Immature natural killer cell (primary cell): Measurements from ENCODE around the gene DDIT4. TPM values are rescaled to one million over a fixed set of nuclear protein-coding genes. Genes with fewer than 3 reads are reported as not detected.

ENCODE experiments used
- DNase-seq, 3 donors: peaks; one replicate each; pipeline ENCODE4 v3.0.0; 2022; ENCODE audit warnings: mixed read lengths in 1 of 3
- H3K27ac Mint-ChIP-seq, 6 donors: one replicate each; pipeline ENCODE4 v1.8.0; 2020; ENCODE audit warnings: mixed read lengths in 6 of 6, mild to moderate bottlenecking in 5 of 6, inconsistent platforms in 4 of 6, moderate library complexity in 3 of 6
- H3K27me3 Mint-ChIP-seq, 3 donors: one replicate each; pipeline ENCODE4 v1.8.0; 2020 to 2021; ENCODE audit warnings: low read depth in 3 of 3, mild to moderate bottlenecking in 3 of 3, mixed read lengths in 3 of 3, moderate library complexity in 3 of 3, inconsistent platforms in 1 of 3
- H3K36me3 Mint-ChIP-seq, 3 donors: one replicate each; pipeline ENCODE4 v1.8.0; 2020; ENCODE audit warnings: mixed read lengths in 3 of 3, inconsistent platforms in 2 of 3, mild to moderate bottlenecking in 2 of 3
- H3K4me1 Mint-ChIP-seq, 2 donors: one replicate each; pipeline ENCODE4 v1.8.0; 2020; ENCODE audit warnings: inconsistent platforms in 2 of 2, mild to moderate bottlenecking in 2 of 2, mixed read lengths in 2 of 2, moderate library complexity in 1 of 2
- H3K4me3 Mint-ChIP-seq, 5 donors: one replicate each; pipeline ENCODE4 v1.8.0; 2020; ENCODE audit warnings: mild to moderate bottlenecking in 5 of 5, mixed read lengths in 5 of 5, inconsistent platforms in 3 of 5, moderate library complexity in 3 of 5
- H3K9me3 Mint-ChIP-seq, 6 donors: one replicate each; pipeline ENCODE4 v1.8.0; 2020; ENCODE audit warnings: mild to moderate bottlenecking in 6 of 6, mixed read lengths in 6 of 6, inconsistent platforms in 4 of 6, moderate library complexity in 3 of 6
- polyA plus RNA-seq, 3 donors: library from polyadenylated mRNA; unstranded; fragments of 300-500 nt; fragmentation: Illumina TruSeq; gene quantifications; one replicate each; pipeline ENCODE4 v1.2.3, GENCODE V29; 2021

Gene DDIT4
- polyA plus RNA-seq, 3 donors from 2014 or later: 437 to 876 (median 450) TPM

DNA sequence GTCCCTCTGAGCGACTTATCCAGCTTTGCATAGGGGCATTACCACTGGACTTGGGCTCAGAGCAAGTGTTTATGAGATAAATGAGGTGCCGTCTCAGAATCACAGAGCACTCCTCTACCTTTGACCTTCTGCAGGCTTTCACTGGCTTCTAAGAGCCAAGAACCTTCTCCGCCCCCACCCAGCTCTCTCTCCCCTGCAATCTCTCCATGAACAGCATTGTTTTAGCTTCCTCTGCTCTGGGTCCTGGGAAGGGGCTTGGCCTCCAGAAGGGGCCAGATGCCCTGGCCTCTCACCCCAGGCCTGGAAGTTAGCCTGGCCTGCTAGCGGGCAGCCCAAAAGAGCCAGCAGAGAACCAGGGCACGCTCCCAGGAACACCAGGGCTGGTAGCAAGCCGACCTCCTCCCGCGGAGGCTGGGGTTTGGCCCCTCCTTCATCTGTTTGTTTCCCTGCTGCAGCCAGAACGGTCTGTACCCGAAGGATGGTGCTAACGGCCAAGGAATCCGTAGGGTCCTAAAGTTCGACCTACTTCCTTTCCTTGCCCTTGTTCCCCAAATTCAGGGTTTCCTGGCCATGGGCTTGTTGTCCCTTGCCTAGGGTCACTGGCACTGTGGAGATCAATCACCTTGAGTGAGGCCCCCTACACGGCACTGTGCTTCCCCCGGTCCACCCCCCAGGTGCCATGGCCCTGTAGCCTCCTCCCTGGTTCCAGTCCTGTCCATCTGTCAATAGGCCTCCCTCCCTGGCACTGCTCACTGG lies 18.7 kb upstream of the DDIT4 start:
- Mint-ChIP-seq H3K4me3 (peak overlapping the region; percentile 79 to 92 (median 87)), H3K9me3 (no peaks in the 10 kb centered on the region), H3K4me1 (peaks cover 83 to 85% of the 10 kb centered on the region in 2 donors), H3K27ac (peak overlapping the region; percentile 86 to 99 (median 96)), H3K36me3 (no peaks in the 10 kb centered on the region), H3K27me3 (peaks cover 2 to 4% (median 4%) of the 10 kb centered on the region in 3 donors)
- peak; percentile 62 to 64 (median 62) for DNase-seq

DNA sequence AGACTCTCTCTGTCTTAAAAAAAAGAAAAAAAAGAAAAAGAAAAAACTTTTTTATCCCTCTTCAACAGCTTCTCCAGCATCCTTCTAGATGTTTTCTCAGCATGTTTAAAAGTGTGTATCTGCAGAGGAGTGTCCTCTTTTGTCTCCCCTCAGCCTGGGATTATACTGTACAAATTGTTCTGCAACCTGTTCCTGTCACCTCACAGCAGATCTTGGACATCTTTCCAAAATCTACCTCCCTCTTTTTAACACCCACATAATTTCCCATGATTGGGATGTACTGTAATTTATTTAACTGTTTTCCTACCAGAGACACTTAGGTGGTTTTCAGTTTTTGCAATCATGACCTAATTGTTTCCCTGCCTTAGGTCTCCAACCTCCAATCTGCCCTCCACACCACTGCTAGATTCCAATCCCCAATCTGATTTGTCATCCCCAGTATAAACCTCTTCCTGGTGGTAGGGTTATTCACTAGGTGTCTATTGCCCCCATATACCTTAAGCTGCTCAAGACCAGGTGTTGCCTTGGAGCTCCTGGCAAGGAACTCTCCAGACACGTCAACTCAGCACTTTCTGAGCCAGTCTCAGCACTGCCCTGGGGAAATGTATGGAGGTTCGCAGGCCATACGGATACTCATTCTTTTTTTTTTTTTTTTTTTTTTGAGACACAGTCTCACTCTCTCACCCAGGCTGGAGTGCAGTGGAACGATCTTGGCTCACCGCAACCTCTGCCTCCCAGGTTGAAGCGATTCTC lies 17.6 kb upstream of the DDIT4 start:
- H3K9me3 Mint-ChIP-seq: no peaks in the 10 kb centered on the region
- H3K4me1 Mint-ChIP-seq: peaks cover 80 to 86% of the 10 kb centered on the region in 2 donors
- H3K4me3 Mint-ChIP-seq: peak overlapping the region in 4 of 5 donors; percentile 5 to 67 (median 34)
- DNase-seq: no peak
- H3K27me3 Mint-ChIP-seq: peaks cover 6 to 13% (median 12%) of the 10 kb centered on the region in 3 donors
- no peaks in the 10 kb centered on the region for H3K36me3 Mint-ChIP-seq
- H3K27ac Mint-ChIP-seq: peak overlapping the region; percentile 81 to 96 (median 88)

DNA sequence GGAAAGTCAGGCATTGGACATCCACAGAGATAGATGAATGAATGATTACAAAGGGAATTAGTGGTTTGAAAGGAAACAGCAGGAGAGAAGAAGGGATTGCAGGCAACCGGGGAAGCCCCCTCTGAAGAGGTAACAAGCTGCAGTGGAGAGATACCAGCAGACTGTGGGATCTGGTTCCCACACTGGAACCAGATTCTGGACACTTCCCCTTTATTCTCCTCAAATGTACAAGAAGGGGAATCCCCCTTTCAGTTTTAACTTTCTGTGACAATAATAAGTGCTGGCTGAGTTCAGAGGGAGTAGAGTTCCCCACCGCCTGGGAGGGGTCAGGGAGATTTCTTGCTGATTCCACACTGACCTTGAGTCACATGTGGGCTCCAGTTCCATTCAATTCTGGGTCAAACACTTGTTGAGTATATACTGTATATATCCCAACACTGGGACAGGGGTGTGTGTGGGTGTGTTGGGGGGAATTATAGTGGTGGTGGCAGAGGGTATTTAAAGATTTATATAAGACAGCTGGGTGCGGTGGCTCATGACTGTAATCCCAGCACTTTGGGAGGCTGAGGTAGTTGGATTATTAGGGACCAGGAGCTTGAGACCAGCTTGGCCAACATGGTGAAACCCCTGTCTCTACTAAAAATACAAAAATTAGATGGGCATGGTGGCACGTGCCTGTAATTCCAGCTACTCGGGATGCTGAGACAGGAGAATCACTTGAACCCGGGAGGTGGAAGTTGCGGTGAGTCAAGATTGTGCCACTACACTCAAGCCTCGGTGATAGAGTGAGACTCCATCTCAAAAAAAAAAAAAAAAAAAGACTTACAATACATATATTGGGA lies 16.5 kb upstream of the DDIT4 start:
- DNase-seq: no peak
- H3K27me3 Mint-ChIP-seq: peaks cover 13 to 17% (median 14%) of the 10 kb centered on the region in 3 donors
- no peaks in the 10 kb centered on the region for H3K36me3 Mint-ChIP-seq
- no peaks in the 10 kb centered on the region for H3K9me3 Mint-ChIP-seq
- H3K4me1 Mint-ChIP-seq: peaks cover 80 to 85% of the 10 kb centered on the region in 2 donors
- H3K27ac Mint-ChIP-seq: peak overlapping the region; percentile 69 to 89 (median 85)
- peak overlapping the region in 3 of 5 donors; percentile 1 to 28 (median 21) for H3K4me3 Mint-ChIP-seq

DNA sequence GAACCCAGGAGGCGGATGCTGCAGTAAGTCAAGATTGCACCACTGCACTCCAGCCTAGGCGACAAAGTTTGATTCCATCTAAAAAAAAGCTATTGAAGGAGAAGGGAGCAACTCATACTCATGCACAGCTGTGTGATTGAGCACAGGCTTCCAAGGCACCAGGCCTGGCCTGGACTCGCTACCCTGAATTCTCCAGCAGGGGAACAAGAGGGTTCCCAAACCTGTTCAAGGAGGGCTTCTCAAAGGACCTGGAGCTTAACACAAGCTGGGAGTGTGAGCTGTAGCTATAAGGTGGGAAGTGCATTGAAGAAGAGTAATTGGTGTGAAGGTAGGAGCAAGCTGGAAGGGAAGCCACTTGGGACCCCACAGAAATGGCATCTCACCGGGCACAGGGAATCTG lies 15.1 kb upstream of the DDIT4 start:
- Mint-ChIP-seq H3K27ac (peak overlapping the region; percentile 89 to 97 (median 93)), H3K27me3 (peaks cover 13 to 17% (median 14%) of the 10 kb centered on the region in 3 donors)

DNA sequence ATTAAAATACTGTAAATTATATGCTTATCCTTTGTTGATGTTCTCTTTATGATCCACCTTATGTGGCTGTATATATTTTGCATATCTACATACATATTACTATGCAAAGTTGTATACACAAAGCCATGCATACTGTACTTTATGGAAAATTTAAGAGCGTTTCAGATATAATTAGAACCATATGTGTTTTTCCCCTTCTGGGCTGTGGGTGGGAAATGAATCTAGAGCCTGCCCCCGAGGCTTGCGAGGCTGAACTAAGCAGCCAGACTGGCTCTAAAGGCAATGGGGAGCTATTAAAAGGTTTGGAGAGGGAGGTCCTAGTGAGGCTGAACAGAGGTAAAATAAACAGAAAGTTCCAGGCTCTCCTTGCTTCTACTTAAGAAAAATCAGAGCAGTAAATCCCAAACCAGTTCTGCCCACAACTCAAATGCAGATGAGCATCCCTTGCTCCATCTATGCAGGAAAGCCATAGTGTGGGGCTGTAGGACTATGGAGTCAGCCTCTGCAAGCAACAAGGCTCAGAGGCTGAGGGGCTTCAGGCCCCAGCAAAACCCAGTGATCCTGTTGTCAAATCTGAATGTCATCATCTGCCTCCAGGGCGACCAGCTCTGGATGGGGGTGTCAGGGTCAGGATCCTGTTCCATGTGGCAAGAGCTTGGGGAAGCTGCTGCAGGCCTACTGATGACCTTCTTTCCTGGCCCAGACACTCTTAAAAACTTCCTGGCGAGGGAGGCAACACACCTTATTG lies 14.1 kb upstream of the DDIT4 start:
- Mint-ChIP-seq H3K36me3 (no peaks in the 10 kb centered on the region), H3K4me3 (peak overlapping the region; percentile 77 to 86 (median 83)), H3K4me1 (peaks cover 65 to 71% of the 10 kb centered on the region in 2 donors), H3K27ac (peak overlapping the region; percentile 96 to 99 (median 97)), H3K9me3 (no peaks in the 10 kb centered on the region), H3K27me3 (peaks cover 13 to 17% (median 17%) of the 10 kb centered on the region in 3 donors)
- peak in 1 of 3 donors; percentile 13 for DNase-seq

More for the DNA sequence above, 15.1 kb upstream of the DDIT4 start:
- Mint-ChIP-seq H3K36me3 (no peaks in the 10 kb centered on the region), H3K4me1 (peaks cover 70 to 73% of the 10 kb centered on the region in 2 donors), H3K4me3 (peak overlapping the region in 4 of 5 donors; percentile 18 to 71 (median 46)), H3K9me3 (no peaks in the 10 kb centered on the region)
- DNase-seq: no peak

DNA sequence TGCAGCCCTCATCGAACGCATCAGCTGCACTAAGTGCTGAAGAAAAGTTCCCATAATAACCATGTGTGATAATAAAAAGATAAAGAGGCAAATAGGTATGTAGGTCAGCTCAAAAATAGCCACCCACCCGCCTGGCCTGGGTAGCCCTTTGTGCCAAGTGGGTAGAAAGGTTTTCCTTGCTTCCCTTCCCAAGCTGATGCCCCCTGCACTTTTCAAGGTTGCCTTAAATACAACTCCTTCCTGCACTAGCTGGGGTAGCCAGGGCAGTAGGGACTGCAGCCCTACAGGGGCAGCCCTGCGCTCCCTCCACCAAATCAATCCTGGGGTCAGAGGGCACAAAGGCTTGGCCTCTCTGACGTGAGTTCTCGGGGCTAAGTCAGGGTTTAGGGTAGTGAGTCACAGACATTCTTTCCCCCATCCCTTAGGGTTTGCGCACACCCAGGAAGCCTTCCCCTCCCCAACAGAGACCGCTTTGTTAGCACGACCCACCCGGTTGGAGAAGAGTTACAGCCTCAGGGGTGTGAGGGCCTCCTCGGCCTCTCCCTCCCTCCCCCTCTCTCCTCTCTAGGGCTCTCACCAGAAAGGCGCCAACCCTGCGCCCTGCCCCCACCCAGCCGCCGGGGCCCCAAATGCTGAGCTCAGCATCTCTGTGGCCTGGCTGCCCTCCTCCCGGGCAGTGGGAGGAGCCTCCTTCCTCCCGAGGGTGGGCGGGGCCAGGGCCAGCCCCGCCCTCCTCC lies 13.3 kb upstream of the DDIT4 start:
- peaks cover 12 to 17% (median 17%) of the 10 kb centered on the region in 3 donors for H3K27me3 Mint-ChIP-seq
- peaks cover 58 to 64% of the 10 kb centered on the region in 2 donors for H3K4me1 Mint-ChIP-seq
- DNase-seq: peak; percentile 94 to 95 (median 95)
- peak overlapping the region; percentile 77 to 86 (median 83) for H3K4me3 Mint-ChIP-seq
- no peaks in the 10 kb centered on the region for H3K9me3 Mint-ChIP-seq
- H3K36me3 Mint-ChIP-seq: no peaks in the 10 kb centered on the region
- H3K27ac Mint-ChIP-seq: peak overlapping the region; percentile 96 to 99 (median 97)

DNA sequence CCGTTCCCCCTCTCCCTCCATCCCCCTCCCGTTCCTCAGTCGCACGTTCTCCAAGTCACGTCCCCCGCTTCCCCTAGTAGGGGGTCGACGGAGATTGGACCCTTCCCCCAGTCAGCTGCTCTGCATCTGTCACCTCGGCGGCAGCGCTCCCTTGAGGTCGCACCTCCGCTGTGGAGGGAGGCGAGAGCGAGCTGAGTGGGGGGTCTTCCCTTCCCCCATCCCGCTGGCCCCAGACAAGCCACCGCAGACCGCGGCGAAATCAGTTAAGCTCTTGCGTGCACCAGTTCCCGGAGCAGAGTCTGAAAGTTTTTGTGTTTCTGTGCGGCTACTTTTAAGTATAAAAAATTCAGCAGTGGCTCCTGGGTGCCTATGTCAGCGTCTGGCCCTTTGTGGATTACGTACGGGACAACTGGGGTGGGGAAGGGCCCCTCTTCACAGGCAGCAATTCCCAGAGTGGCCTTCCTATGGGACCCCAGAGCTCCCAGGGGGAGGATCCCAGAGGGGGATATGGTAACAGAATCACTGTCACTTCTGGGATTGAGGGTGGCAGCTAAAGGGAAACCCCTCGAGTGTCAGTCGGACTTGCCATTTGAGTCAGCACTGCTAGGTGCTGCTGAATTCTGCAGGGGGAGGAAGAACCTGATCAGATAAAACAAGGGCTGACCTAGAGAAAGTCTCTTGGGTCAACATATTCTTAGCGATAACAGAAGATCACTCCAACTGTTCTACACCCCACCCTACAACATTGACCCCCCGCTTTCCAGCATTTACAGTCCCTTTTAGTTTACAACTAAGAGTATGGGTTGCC lies 12.5 kb upstream of the DDIT4 start:
- Mint-ChIP-seq H3K27ac (peak overlapping the region; percentile 96 to 99 (median 97)), H3K4me1 (peaks cover 50 to 56% of the 10 kb centered on the region in 2 donors), H3K4me3 (peak overlapping the region; percentile 77 to 86 (median 83)), H3K9me3 (no peaks in the 10 kb centered on the region), H3K27me3 (peaks cover 12 to 17% (median 17%) of the 10 kb centered on the region in 3 donors), H3K36me3 (no peaks in the 10 kb centered on the region)
- DNase-seq: peak; percentile 88 to 90 (median 90)

DNA sequence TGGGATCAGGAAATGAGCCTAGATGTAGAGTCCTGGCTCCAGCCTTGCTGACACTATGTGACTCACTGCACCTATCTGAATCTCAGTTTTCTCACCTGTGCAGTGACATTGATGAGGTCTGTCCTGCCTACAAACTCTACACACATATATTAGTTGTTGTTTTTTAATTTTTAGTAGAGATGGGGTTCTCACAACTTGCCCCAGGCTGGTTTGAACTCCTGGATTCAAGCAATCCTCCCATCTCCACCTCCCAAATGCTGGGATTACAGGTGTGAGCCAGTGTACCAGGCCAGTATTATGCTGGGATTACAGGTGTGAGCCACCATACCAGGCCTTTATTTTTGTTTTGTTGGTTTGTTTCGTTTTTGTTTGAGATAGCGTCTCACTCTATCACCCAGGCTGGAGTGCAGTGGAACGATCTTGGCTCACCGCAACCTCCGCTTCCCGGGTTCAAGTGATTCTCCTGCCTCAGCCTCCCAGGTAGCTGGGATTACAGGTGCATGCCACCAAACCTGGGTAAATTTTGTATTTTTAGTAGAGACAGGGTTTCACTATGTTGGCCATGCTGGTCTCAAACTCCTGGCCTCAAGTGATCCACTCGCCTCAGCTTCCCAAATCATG lies 11.8 kb upstream of the DDIT4 start:
- Mint-ChIP-seq H3K4me3 (peak overlapping the region; percentile 77 to 86 (median 83)), H3K4me1 (peaks cover 46 to 49% of the 10 kb centered on the region in 2 donors), H3K27ac (peak overlapping the region; percentile 96 to 99 (median 97)), H3K27me3 (peaks cover 12 to 17% (median 17%) of the 10 kb centered on the region in 3 donors), H3K9me3 (no peaks in the 10 kb centered on the region), H3K36me3 (no peaks in the 10 kb centered on the region)
- no peak for DNase-seq

DNA sequence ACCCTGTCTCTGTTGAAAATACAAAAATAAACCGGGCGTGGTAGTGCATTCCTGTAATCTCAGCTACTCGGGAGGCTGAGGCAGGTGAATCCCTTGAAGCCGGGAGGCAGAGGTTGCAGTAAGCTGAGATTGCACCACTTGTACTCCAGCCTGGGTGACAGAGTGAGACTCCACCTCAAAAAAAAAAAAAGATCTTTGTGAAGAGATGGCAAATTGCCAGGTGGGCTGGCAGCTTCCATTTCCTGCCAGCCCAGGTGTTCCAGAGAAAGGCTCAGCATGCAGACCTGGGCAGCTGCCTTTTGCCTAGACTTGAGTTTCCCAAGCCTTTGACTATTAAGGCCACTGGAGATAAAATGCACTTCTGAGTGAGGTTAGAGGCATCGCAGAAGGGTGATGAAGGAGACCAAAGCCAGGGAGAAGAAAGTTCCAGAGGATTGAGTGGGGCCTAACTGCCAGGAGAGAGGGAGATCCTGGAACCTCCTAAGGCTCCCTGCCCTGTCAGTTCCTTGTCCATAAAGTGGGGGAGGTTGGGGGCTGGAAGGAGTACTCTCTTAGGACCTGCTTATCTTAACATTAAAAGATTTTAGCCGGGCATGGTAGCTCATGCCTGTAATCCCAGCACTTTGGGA lies 10.0 kb upstream of the DDIT4 start:
- peaks cover 13 to 17% (median 14%) of the 10 kb centered on the region in 3 donors for H3K27me3 Mint-ChIP-seq
- H3K9me3 Mint-ChIP-seq: no peaks in the 10 kb centered on the region
- no peaks in the 10 kb centered on the region for H3K36me3 Mint-ChIP-seq
- peaks cover 37 to 40% of the 10 kb centered on the region in 2 donors for H3K4me1 Mint-ChIP-seq
- peak overlapping the region; percentile 29 to 83 (median 68) for H3K27ac Mint-ChIP-seq
- peak overlapping the region in 1 of 5 donors; percentile 17 for H3K4me3 Mint-ChIP-seq
- DNase-seq: peak in 1 of 3 donors; percentile 28

DNA sequence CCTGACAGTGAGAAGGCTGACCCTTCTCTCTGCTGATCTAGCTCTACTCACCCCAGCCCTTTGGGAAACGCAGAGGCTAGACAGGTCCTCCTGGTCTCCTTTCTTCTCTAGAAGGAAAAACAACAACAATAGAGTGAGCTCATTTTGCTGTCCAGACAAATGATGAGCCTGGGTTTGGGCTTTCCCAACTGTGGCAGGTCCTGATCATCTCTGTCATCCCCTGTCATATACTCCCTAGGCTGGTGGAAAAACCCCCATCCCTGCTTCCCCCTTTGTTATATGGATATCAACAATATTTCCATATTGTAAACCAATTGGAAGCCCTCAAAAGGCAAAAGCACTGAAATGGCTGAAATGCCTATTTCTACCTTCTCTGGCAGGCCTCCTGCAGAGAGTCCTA lies 9.2 kb upstream of the DDIT4 start:
- Mint-ChIP-seq H3K9me3 (no peaks in the 10 kb centered on the region), H3K4me3 (no peak overlapping the region), H3K36me3 (no peaks in the 10 kb centered on the region), H3K27ac (peak overlapping the region in 4 of 6 donors; percentile 50 to 71 (median 56)), H3K4me1 (peaks cover 31 to 32% of the 10 kb centered on the region in 2 donors), H3K27me3 (peaks cover 13 to 17% (median 14%) of the 10 kb centered on the region in 3 donors)
- no peak for DNase-seq

DNA sequence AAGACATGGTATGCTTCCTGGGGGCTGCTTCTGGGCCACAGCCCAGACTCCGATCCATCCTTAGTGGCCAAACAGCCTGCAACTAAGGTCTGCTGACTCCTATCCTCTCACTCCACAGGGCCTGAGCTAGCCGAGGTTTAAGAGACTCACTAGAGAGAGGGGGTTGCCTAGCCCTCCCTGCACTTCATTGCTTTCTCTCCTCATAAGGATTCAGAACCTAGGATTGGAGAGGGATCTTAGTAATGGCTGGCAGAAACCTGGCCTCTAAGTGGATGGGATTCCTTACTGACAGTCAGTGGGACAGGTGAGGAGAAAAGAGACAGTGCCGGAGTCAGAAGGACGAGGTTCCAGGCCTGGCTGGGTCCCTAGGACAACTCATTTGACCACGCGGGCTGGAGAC lies 8.2 kb upstream of the DDIT4 start:
- no peaks in the 10 kb centered on the region for H3K9me3 Mint-ChIP-seq
- no peak overlapping the region for H3K4me3 Mint-ChIP-seq
- H3K36me3 Mint-ChIP-seq: no peaks in the 10 kb centered on the region
- peaks cover 23 to 26% of the 10 kb centered on the region in 2 donors for H3K4me1 Mint-ChIP-seq
- H3K27ac Mint-ChIP-seq: no peak overlapping the region
- DNase-seq: no peak
- peaks cover 11 to 14% (median 12%) of the 10 kb centered on the region in 3 donors for H3K27me3 Mint-ChIP-seq
